ENCODE data around the gene AJM1. TPM values are rescaled to one million over a fixed set of nuclear protein-coding genes. Genes with fewer than 3 reads are reported as not detected.
A peak's percentile ranks its signal among the peaks of the same experiment; 100 is the strongest.

Gene AJM1
- total RNA-seq, 1 experiment from 2014 or later = 1.8 TPM

GRCh38 chr9:136886610-136887597 lies 44.6 kb downstream of the AJM1 start:
- DNase-seq = no peak
- peaks cover 10% of the 10 kb centered on the region; the same call in 1 of the 2 replicates for H3K79me2 ChIP-seq (ENCODE audit: insufficient read depth, low read length)

More at GRCh38 chr9:136886610-136887597, 44.6 kb downstream of the AJM1 start:
- no peaks in the 10 kb centered on the region for H3K27me3 ChIP-seq (ENCODE audit: insufficient read depth, low read length)
- peaks cover 4% of the 10 kb centered on the region for H3K23me2 ChIP-seq (ENCODE audit: insufficient read length, low read depth, low read length, poor library complexity, severe bottlenecking)
- Mint-ChIP-seq H3K9me3 (no peaks in the 10 kb centered on the region), H3K27me3 (ENCODE audit: low read depth) (no peaks in the 10 kb centered on the region), H3K4me1 (peaks cover 8 to 13% of the 10 kb centered on the region in 2 experiments), H3K36me3 (ENCODE audit: insufficient read depth in 1 of 3, low read depth in 3 of 3) (peaks cover 3 to 17% (median 15%) of the 10 kb centered on the region in 3 experiments; a peak in 5 of 7 replicates), H3K4me3 (peak overlapping the region; percentile 84 to 89), H3K27ac (peak overlapping the region in 1 of 3 experiments; percentile 35; a peak in 2 of 7 replicates)
- no peak overlapping the region for H3K23ac ChIP-seq (ENCODE audit: insufficient read length, low read depth, low read length)
- no peak overlapping the region for H3K27ac ChIP-seq (ENCODE audit: insufficient read length, low read depth, low read length)
- WGBS (ENCODE audit: extremely low coverage, insufficient read length, low lambda C conversion rate) = no CpG with 5 or more reads among the region's 76 CpGs
- peak overlapping the region; percentile 6 for H3K9ac ChIP-seq (ENCODE audit: extremely low read depth, insufficient read length, low read length)
- no peak overlapping the region for H4K8ac ChIP-seq (replicated peaks; ENCODE audit: insufficient read length, low read depth, low read length)
- no peaks in the 10 kb centered on the region for H3K9me3 ChIP-seq (ENCODE audit: control insufficient read depth, low read depth, low read length)
- peaks cover 11% of the 10 kb centered on the region for H3K79me1 ChIP-seq (ENCODE audit: insufficient read depth, low read depth, low read length, poor library complexity, severe bottlenecking)
- H2BK15ac ChIP-seq (ENCODE audit: low read depth, low read length) = no peak overlapping the region
- TF ChIP-seq CTCF (conservative IDR thresholded peaks at IDR 0.05) = no peak
- H3K18ac ChIP-seq (ENCODE audit: insufficient read length, low read depth, low read length) = peak overlapping the region; percentile 40
- H3K56ac ChIP-seq (ENCODE audit: insufficient read length, low read depth, low read length) = no peak overlapping the region
- H3K14ac ChIP-seq (ENCODE audit: insufficient read depth, low read length) = peak overlapping the region; percentile 32; the same call in 1 of the 2 replicates
- H4K91ac ChIP-seq (ENCODE audit: insufficient read length, low read depth, low read length) = no peak overlapping the region
- H2BK120ac ChIP-seq (ENCODE audit: low read depth, low read length, poor library complexity, severe bottlenecking) = no peak overlapping the region
- no peak overlapping the region for H4K5ac ChIP-seq (ENCODE audit: insufficient read length, low read depth, low read length)
- H3T11ph ChIP-seq (ENCODE audit: low read length) = no peak overlapping the region
- peak overlapping the region; percentile 52 for H3K4me2 ChIP-seq (ENCODE audit: insufficient read depth, insufficient read length, low read length)
- H3K4me1 ChIP-seq (ENCODE audit: insufficient read depth, low read length) = no peaks in the 10 kb centered on the region; the same call in 1 of the 2 replicates
- H2BK12ac ChIP-seq (ENCODE audit: insufficient read length, low read depth, low read length) = no peak overlapping the region
- H3K4ac ChIP-seq (ENCODE audit: low read depth, low read length) = no peak overlapping the region
- H2AFZ ChIP-seq (ENCODE audit: low read length) = no peak overlapping the region
- no peak overlapping the region for H2BK5ac ChIP-seq (ENCODE audit: insufficient read length, low read length)
- H2BK20ac ChIP-seq (ENCODE audit: low read depth, low read length, poor library complexity, severe bottlenecking) = no peak overlapping the region
- no peak overlapping the region for H2AK5ac ChIP-seq (ENCODE audit: insufficient read length, low read length)
- no peaks in the 10 kb centered on the region for H4K20me1 ChIP-seq (ENCODE audit: control insufficient read depth, insufficient read depth, insufficient read length)
